B cell (primary cell): ENCODE results near the gene EPC1. TPM values are rescaled to one million over a fixed set of nuclear protein-coding genes. Genes with fewer than 3 reads are reported as not detected.
"Not testable (repeated sequence)": the region's sequence is repeated elsewhere in the genome, so short reads cannot be mapped to it uniquely, and the experiment has no call there.

Experiments
- ATAC-seq: fragments of 200-7000 bp; cut with Tn5 transposase; one replicate; pipeline ENCODE4 v1.10.0; 2021; ENCODE audit warnings: low read depth, mild to moderate bottlenecking, moderate number of reproducible peaks, moderate library complexity
- CTCF ChIA-PET: fragments of 350-600 bp; sonication (Branson Sonifier 250); formaldehyde crosslinking; loops from one replicate; lab custom pipeline; 2021; ENCODE audit warnings: antibody characterized with exemption, inconsistent platforms; lab: Charles Lee
- POLR2A ChIA-PET: fragments of 350-600 bp; sonication (Branson Sonifier 250); formaldehyde crosslinking; loops from one replicate; lab custom pipeline; 2021; ENCODE audit warnings: antibody characterized with exemption; lab: Charles Lee
- DNase-seq: peaks from one replicate; pipeline ENCODE4 v3.0.0; 2013
- H2AFZ ChIP-seq: 2 replicates; pipeline ENCODE4 v1.6.1; 2012; ENCODE audit warnings: mild to moderate bottlenecking, low read depth, low read length; ENCODE audit not compliant: insufficient read depth, poor library complexity, severe bottlenecking
- H3K27ac ChIP-seq, 2 donors: 1 replicate in 1 of 2; 2 replicates in 1 of 2; pipeline ENCODE4 v1.5.1; 2012 to 2013; ENCODE audit warnings: low read length in 2 of 2, mild to moderate bottlenecking in 2 of 2, moderate library complexity in 1 of 2
- H3K27me3 ChIP-seq, 4 experiments: fragments of 200-600 bp in 1 of 4; sonication (generic) in 1 of 4; replicated peaks in 1 of 4; 1 replicate in 2 of 4; 2 replicates in 2 of 4; pipeline versions ENCODE4 v1.6.1 to v1.7.0; 2013 to 2016; ENCODE audit warnings: low read length in 3 of 4, mild to moderate bottlenecking in 2 of 4, mixed read lengths in 1 of 4, moderate library complexity in 1 of 4; ENCODE audit not compliant: insufficient read depth in 4 of 4, control insufficient read depth in 3 of 4; ENCODE audit errors: control extremely low read depth in 1 of 4
- H3K36me3 ChIP-seq, 2 experiments: replicated peaks in 1 of 2; 1 replicate in 1 of 2; 2 replicates in 1 of 2; pipeline versions ENCODE4 v1.6.1 to v1.7.1; 2013; ENCODE audit warnings: low read length in 1 of 2; ENCODE audit not compliant: insufficient read depth in 2 of 2, control insufficient read depth in 1 of 2; ENCODE audit errors: control extremely low read depth in 1 of 2, extremely low read depth in 1 of 2
- H3K4me1 ChIP-seq, 2 donors: fragments of 200-600 bp in 1 of 2; sonication (generic) in 1 of 2; 1 replicate in 1 of 2; 2 replicates in 1 of 2; pipeline versions ENCODE4 v1.5.1 to v1.6.1; 2013 to 2017; ENCODE audit warnings: low read length in 2 of 2; ENCODE audit not compliant: control insufficient read depth in 2 of 2, insufficient read depth in 2 of 2
- H3K4me2 ChIP-seq: replicated peaks from 2 replicates; pipeline ENCODE3; 2012; ENCODE audit warnings: mild to moderate bottlenecking, low read depth, low read length; ENCODE audit not compliant: poor library complexity, severe bottlenecking
- H3K4me3 ChIP-seq, 5 experiments: fragments of 200-600 bp in 1 of 5; sonication (generic) in 1 of 5; 1 replicate in 3 of 5; 2 replicates in 2 of 5; pipeline versions ENCODE4 v1.5.1 to v1.7.0; 2011 to 2016; ENCODE audit warnings: low read length in 4 of 5, mild to moderate bottlenecking in 4 of 5, low read depth in 2 of 5, control low read depth in 1 of 5, moderate library complexity in 1 of 5; ENCODE audit not compliant: insufficient read depth in 1 of 5; ENCODE audit errors: control extremely low read depth in 1 of 5, extremely low read depth in 1 of 5
- H3K79me2 ChIP-seq: fragments of 200-600 bp; sonication (generic); one replicate; pipeline ENCODE4 v1.6.0; 2016; ENCODE audit warnings: low read length; ENCODE audit not compliant: control insufficient read depth, insufficient read depth
- H3K9ac ChIP-seq: fragments of 200-600 bp; sonication (generic); 2 replicates; pipeline ENCODE4 v1.6.1; 2017; ENCODE audit warnings: mild to moderate bottlenecking, low read length, moderate library complexity
- H3K9me3 ChIP-seq, 3 donors: one replicate each; pipeline versions ENCODE4 v1.6.1 to v1.7.1; 2013; ENCODE audit warnings: low read length in 2 of 3; ENCODE audit not compliant: control insufficient read depth in 2 of 3, insufficient read depth in 1 of 3; ENCODE audit errors: control extremely low read depth in 1 of 3
- H4K20me1 ChIP-seq: 2 replicates; pipeline ENCODE4 v1.6.0; 2012; ENCODE audit warnings: mild to moderate bottlenecking, low read length; ENCODE audit not compliant: insufficient read depth, control insufficient read depth, poor library complexity, severe bottlenecking
- H3K27ac Mint-ChIP-seq: one replicate; pipeline ENCODE4 v1.8.0; 2021; ENCODE audit warnings: mixed read lengths
- H3K27me3 Mint-ChIP-seq: one replicate; pipeline ENCODE4 v1.8.0; 2021; ENCODE audit warnings: mixed read lengths
- H3K4me1 Mint-ChIP-seq: one replicate; pipeline ENCODE4 v1.8.0; 2021; ENCODE audit warnings: mixed read lengths
- H3K4me3 Mint-ChIP-seq: one replicate; pipeline ENCODE4 v1.8.0; 2021; ENCODE audit warnings: mixed read lengths
- H3K9me3 Mint-ChIP-seq: one replicate; pipeline ENCODE4 v1.8.0; 2022; ENCODE audit warnings: mixed read lengths; ENCODE audit not compliant: insufficient read depth
- EZH2 ChIP-seq: IDR thresholded peaks from 2 replicates; pipeline ENCODE4 v1.6.1; 2012; ENCODE audit warnings: borderline replicate concordance, low read depth, mild to moderate bottlenecking, moderate library complexity, low read length; ENCODE audit not compliant: insufficient read depth, poor library complexity, severe bottlenecking
- WGBS: methylation state at CpG from one replicate; pipeline ENCODE4 v1.1.5; 2013; ENCODE audit warnings: missing lambda C conversion rate; ENCODE audit not compliant: insufficient coverage; 5-methylcytosine and 5-hydroxymethylcytosine counted together
- intact Hi-C: fragments of 100-400 bp; cut with micrococcal nuclease; formaldehyde crosslinking; loops from one replicate; pipeline ENCODE4 v1.10.0; 2022
- polyA plus RNA-seq: library from polyadenylated mRNA; depleted of rRNA; stranded (reverse); fragments of >200 nt; gene quantifications from 2 replicates; pipeline ENCODE4 v1.2.3, GENCODE V29; 2012
- total RNA-seq, 2 donors: library from RNA; stranded (reverse); fragments of 120-200 nt in 1 of 2; gene quantifications; 1 replicate in 1 of 2; 2 replicates in 1 of 2; pipeline versions ENCODE4 v1.2.3 to v1.2.4, GENCODE V29; 2013 to 2022
- TF ChIP-seq, protein P1 (sequence below): fragments of 200-600 bp; IDR thresholded peaks from one replicate; pipeline ENCODE4 v1.8.0; 2022; ENCODE audit warnings: antibody characterized with exemption, mild to moderate bottlenecking

Gene EPC1
- total and polyA plus RNA-seq, 2 donors (not counting 1 experiment from before 2014, with no cell fraction given) = 120 to 220 TPM

DNA sequence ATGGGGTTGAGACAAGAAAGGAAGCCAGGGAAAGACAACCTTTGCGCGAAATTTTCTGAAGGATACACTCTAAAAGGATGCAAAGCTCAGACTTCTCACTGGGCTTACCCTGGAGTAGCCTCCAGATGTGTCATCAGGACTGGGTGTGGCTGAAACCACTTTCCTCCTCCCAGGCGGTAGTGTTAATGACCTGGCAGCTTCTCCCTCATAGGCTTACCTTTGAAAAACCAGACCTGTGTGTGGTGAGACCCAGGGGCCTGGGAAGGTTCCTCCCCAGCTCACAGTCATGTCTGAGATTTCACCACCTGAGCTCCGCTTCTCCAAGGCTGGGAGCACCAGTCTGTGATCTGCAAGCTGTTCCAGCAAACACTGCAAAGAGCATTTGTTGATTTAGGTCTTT is 93.7 kb downstream of the EPC1 start:
- H3K4me1 ChIP-seq = peaks cover 3 to 7% of the 10 kb centered on the region in 2 donors
- no peaks in the 10 kb centered on the region for H3K9me3 ChIP-seq
- peaks cover 6% of the 10 kb centered on the region for H3K4me1 Mint-ChIP-seq
- no peak overlapping the region for H3K4me3 ChIP-seq
- no peaks in the 10 kb centered on the region for H3K9me3 Mint-ChIP-seq
- H2AFZ ChIP-seq = no peak overlapping the region
- intact Hi-C loops = no loop called here
- no peak overlapping the region for H3K4me2 ChIP-seq
- ChIA-PET CTCF (interaction anchor here (6.2 to 7.7 kb wide), 2 partner anchors 91 to 115 kb away, joined by 59 to 75 read pairs; no protein-coding TSS in a partner anchor), POLR2A (no interaction called here)
- H3K27me3 ChIP-seq = no peaks in the 10 kb centered on the region
- no peak for TF ChIP-seq EZH2
- TF ChIP-seq, protein P1, sequence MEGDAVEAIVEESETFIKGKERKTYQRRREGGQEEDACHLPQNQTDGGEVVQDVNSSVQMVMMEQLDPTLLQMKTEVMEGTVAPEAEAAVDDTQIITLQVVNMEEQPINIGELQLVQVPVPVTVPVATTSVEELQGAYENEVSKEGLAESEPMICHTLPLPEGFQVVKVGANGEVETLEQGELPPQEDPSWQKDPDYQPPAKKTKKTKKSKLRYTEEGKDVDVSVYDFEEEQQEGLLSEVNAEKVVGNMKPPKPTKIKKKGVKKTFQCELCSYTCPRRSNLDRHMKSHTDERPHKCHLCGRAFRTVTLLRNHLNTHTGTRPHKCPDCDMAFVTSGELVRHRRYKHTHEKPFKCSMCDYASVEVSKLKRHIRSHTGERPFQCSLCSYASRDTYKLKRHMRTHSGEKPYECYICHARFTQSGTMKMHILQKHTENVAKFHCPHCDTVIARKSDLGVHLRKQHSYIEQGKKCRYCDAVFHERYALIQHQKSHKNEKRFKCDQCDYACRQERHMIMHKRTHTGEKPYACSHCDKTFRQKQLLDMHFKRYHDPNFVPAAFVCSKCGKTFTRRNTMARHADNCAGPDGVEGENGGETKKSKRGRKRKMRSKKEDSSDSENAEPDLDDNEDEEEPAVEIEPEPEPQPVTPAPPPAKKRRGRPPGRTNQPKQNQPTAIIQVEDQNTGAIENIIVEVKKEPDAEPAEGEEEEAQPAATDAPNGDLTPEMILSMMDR = no peak
- H4K20me1 ChIP-seq = no peaks in the 10 kb centered on the region
- no peaks in the 10 kb centered on the region for H3K79me2 ChIP-seq
- H3K27ac ChIP-seq = no peak overlapping the region
- no peaks in the 10 kb centered on the region for H3K36me3 ChIP-seq
- ATAC-seq (no peak), DNase-seq (no peak)
- no peak overlapping the region for H3K9ac ChIP-seq
- no peaks in the 10 kb centered on the region for H3K27me3 Mint-ChIP-seq
- H3K4me3 Mint-ChIP-seq = no peak overlapping the region
- H3K27ac Mint-ChIP-seq = no peak overlapping the region
- WGBS = 96% methylated on average over 4 of the region's 4 CpGs

DNA sequence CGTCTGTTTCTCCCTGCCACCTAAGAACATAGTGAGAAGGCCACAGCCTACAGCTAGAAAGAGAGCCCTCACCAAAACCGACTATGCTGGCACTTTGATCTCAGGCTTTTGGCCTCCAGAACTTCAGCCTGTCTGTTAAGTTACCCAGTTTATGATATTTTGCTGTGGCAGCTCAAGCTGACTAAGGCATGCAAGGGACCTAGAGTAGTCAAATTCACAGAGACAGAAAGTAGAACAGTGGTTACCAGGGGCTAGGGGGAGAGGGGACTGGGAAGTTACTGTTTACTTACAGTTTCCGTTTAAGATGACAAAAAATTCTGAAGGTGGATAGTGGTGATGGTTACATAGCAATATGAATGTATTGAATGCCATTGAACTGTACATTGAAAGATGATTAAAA is 96.5 kb downstream of the EPC1 start:
- H3K4me3 ChIP-seq, H3K9me3 Mint-ChIP-seq, H3K79me2 ChIP-seq, H3K4me2 ChIP-seq, H4K20me1 ChIP-seq, H3K4me3 Mint-ChIP-seq, H3K4me1 Mint-ChIP-seq, DNase-seq, H3K4me1 ChIP-seq, H3K36me3 ChIP-seq, ATAC-seq, H2AFZ ChIP-seq, H3K27ac ChIP-seq, intact Hi-C loops, POLR2A ChIA-PET, H3K27ac Mint-ChIP-seq, H3K9me3 ChIP-seq, H3K27me3 ChIP-seq, H3K9ac ChIP-seq: not testable (repeated sequence)
- no CpG with 5 or more reads among the region's 3 CpGs for WGBS
- CTCF ChIA-PET = interaction anchor here (0.7 to 1.3 kb wide), 4 partner anchors 15 to 1696 kb away, joined by 3 to 4 read pairs (median 3); no protein-coding TSS in a partner anchor
- H3K27me3 Mint-ChIP-seq = peaks cover 11% of the 10 kb centered on the region
